MCF 10A (cell line): ENCODE data around the gene HOXD12. TPM values are rescaled to one million over a fixed set of nuclear protein-coding genes. Genes with fewer than 3 reads are reported as not detected.

ENCODE experiments used
- BruUV-seq: library from RNA; stranded (reverse); fragments of 400-500 nt; replicated peaks from 2 replicates; lab custom pipeline; 2021; lab: Mats Ljungman, UMichigan
- CTCF ChIA-PET: fragments of 300-600 bp; sonication (Branson Sonifier 250); formaldehyde crosslinking; extraction: SDS; loops from one replicate; lab custom pipeline; 2021; ENCODE audit warnings: antibody characterized with exemption, inconsistent platforms; lab: Yijun Ruan, JAX
- POLR2A ChIA-PET: fragments of 300-600, 350-650 bp; sonication (Branson Sonifier 250); formaldehyde crosslinking; extraction: SDS; loops from one replicate; lab custom pipeline; 2020; ENCODE audit warnings: antibody characterized with exemption, inconsistent platforms; lab: Yijun Ruan, JAX
- DNase-seq: peaks from one replicate; pipeline ENCODE4 v3.0.0-alpha.2; 2018; ENCODE audit not compliant: unreplicated experiment
- H3K27ac Mint-ChIP-seq: one replicate; pipeline ENCODE4 v1.8.0; 2022; ENCODE audit warnings: mild to moderate bottlenecking, low read depth, mixed read lengths; ENCODE audit not compliant: unreplicated experiment
- H3K27me3 Mint-ChIP-seq: one replicate; pipeline ENCODE4 v1.8.0; 2022; ENCODE audit warnings: mixed read lengths; ENCODE audit not compliant: insufficient read depth, unreplicated experiment
- H3K36me3 Mint-ChIP-seq: one replicate; pipeline ENCODE4 v1.8.0; 2022; ENCODE audit warnings: mild to moderate bottlenecking, moderate library complexity, mixed read lengths; ENCODE audit not compliant: insufficient read depth, unreplicated experiment
- H3K4me1 Mint-ChIP-seq: one replicate; pipeline ENCODE4 v1.8.0; 2022; ENCODE audit warnings: mixed read lengths; ENCODE audit not compliant: insufficient read depth, unreplicated experiment
- H3K4me3 Mint-ChIP-seq: one replicate; pipeline ENCODE4 v1.8.0; 2022; ENCODE audit warnings: mild to moderate bottlenecking, moderate library complexity, mixed read lengths; ENCODE audit not compliant: unreplicated experiment
- H3K9me3 Mint-ChIP-seq: one replicate; pipeline ENCODE4 v1.8.0; 2022; ENCODE audit warnings: mixed read lengths; ENCODE audit not compliant: unreplicated experiment
- intact Hi-C: fragments of 100-400 bp; cut with micrococcal nuclease; formaldehyde crosslinking; loops from 2 replicates; pipeline ENCODE4 v1.14.1; 2022
- total RNA-seq: library from RNA; stranded (reverse); gene quantifications from 2 replicates; pipeline ENCODE4 v1.2.3, GENCODE V29; 2022
- TF ChIP-seq, protein P1 (sequence below): fragments of 200-600 bp; IDR thresholded peaks from one replicate; pipeline ENCODE4 v1.8.0; 2022; ENCODE audit warnings: antibody characterized with exemption, mild to moderate bottlenecking; ENCODE audit not compliant: unreplicated experiment

Gene HOXD12
- total RNA-seq, 1 experiment from 2014 or later = not detected

DNA sequence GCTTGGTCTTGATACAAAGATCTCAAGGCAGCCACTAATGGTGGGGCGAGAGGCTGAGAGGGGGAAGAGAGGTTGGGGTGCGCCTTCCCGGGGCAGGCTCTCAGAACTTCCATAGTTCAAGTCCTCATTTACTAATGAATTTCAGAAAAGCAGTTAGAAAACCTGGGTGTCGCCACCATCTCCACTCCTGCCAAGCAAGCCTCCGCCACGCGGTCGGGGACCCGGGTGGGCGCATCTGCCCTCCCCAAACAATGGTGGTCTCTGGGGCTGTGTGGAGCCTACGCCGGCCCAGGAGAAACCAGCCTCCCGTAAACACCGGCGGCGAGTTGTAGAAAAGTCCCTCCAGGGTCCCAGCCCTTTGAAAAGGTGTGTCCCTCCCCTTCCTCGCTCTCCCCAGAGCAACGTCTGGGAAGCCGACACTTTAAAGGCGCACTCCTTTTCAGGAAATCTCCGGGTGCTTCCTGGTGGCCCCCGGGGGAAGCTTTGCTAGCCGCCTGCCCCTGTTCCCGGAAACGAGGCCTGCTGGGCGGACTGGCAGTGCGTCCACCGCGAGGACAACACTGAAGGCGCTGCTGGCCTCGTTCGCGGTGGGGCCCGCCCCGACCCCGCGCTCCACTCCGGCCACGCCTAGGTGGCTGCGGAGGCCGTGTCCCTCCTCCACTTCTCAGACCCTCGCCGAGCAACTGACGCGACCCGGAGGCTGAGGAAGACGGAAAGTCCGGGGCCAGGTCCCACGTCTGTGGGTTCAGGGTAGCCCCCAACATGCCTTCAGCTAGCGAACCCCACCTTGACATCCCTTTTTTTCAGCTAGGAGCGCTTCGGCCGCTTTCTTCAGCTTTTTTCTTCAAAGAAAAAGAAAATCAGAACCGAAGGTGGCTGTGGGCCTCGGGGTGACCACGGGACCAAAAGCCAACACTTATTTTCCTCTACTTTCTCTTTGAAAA, 32.7 kb upstream of the HOXD12 start:
- Mint-ChIP-seq H3K27ac (no peak overlapping the region), H3K36me3 (no peaks in the 10 kb centered on the region), H3K4me3 (no peak overlapping the region), H3K4me1 (no peaks in the 10 kb centered on the region), H3K27me3 (peaks cover 46% of the 10 kb centered on the region), H3K9me3 (no peaks in the 10 kb centered on the region)
- TF ChIP-seq, protein P1, sequence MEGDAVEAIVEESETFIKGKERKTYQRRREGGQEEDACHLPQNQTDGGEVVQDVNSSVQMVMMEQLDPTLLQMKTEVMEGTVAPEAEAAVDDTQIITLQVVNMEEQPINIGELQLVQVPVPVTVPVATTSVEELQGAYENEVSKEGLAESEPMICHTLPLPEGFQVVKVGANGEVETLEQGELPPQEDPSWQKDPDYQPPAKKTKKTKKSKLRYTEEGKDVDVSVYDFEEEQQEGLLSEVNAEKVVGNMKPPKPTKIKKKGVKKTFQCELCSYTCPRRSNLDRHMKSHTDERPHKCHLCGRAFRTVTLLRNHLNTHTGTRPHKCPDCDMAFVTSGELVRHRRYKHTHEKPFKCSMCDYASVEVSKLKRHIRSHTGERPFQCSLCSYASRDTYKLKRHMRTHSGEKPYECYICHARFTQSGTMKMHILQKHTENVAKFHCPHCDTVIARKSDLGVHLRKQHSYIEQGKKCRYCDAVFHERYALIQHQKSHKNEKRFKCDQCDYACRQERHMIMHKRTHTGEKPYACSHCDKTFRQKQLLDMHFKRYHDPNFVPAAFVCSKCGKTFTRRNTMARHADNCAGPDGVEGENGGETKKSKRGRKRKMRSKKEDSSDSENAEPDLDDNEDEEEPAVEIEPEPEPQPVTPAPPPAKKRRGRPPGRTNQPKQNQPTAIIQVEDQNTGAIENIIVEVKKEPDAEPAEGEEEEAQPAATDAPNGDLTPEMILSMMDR = no peak
- no peak for DNase-seq
- intact Hi-C loops = no loop called here
- no TSS peak for BruUV-seq
- ChIA-PET POLR2A (no interaction called here), CTCF (no interaction called here)

GRCh38 chr2:176067589-176068418, 31.8 kb upstream of the HOXD12 start:
- POLR2A ChIA-PET = no interaction called here
- Mint-ChIP-seq H3K27me3 (peaks cover 46% of the 10 kb centered on the region), H3K4me3 (no peak overlapping the region), H3K27ac (no peak overlapping the region), H3K4me1 (no peaks in the 10 kb centered on the region), H3K9me3 (no peaks in the 10 kb centered on the region), H3K36me3 (no peaks in the 10 kb centered on the region)
- BruUV-seq = no TSS peak
- TF ChIP-seq, protein P1 = no peak
- intact Hi-C loops = no loop called here
- no peak for DNase-seq
- CTCF ChIA-PET = no interaction called here

GRCh38 chr2:176068419-176068832, 31.2 kb upstream of the HOXD12 start:
- intact Hi-C loops = no loop called here
- Mint-ChIP-seq H3K4me1 (no peaks in the 10 kb centered on the region), H3K27ac (no peak overlapping the region), H3K9me3 (no peaks in the 10 kb centered on the region), H3K4me3 (no peak overlapping the region), H3K27me3 (peaks cover 46% of the 10 kb centered on the region), H3K36me3 (no peaks in the 10 kb centered on the region)
- DNase-seq = no peak
- CTCF ChIA-PET = no interaction called here
- TF ChIP-seq, protein P1 = no peak
- no TSS peak for BruUV-seq
- POLR2A ChIA-PET = interaction anchor here (0.6 kb wide), 1 partner anchor 462 kb away, joined by 3 read pairs; no protein-coding TSS in a partner anchor
